GM12864 (cell line): ENCODE results near the gene GNA14.

Experiments
- DNase-seq: peaks from one replicate; pipeline ENCODE4 v3.0.0-alpha.2; 2011; ENCODE audit warnings: low read depth
- H3K4me3 ChIP-seq: 2 replicates; pipeline ENCODE4 v1.5.1; 2011; ENCODE audit warnings: mild to moderate bottlenecking, low read depth, low read length, control low read depth
- TF ChIP-seq, protein P1 (sequence below): IDR thresholded peaks from 2 replicates; pipeline ENCODE4 v1.5.1; 2011; ENCODE audit warnings: low read depth, mild to moderate bottlenecking, moderate library complexity, low read length, control low read depth, inconsistent platforms; ENCODE audit errors: missing control alignments

The GNA14 gene

DNA sequence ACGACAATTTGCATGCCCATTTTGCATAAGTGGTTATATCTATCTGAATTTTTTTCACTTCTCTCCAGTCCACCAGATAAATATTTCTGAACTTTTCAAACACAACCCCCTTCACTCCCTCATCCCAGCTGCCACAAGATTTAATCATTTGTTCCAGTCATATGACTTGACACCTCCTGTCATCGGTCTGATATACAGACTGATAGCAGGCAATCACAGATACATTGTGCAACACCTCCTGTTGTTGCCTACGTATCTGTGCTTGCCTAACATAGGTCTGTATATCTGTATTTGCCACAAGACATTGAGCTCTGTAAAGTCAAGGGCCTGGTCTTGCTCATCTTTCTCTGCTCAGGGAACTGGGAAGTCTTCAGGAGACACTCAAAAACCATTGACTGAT, 65.6 kb downstream of the GNA14 start:
- H3K4me3 ChIP-seq = no peak overlapping the region
- no peak for DNase-seq
- TF ChIP-seq, protein P1, sequence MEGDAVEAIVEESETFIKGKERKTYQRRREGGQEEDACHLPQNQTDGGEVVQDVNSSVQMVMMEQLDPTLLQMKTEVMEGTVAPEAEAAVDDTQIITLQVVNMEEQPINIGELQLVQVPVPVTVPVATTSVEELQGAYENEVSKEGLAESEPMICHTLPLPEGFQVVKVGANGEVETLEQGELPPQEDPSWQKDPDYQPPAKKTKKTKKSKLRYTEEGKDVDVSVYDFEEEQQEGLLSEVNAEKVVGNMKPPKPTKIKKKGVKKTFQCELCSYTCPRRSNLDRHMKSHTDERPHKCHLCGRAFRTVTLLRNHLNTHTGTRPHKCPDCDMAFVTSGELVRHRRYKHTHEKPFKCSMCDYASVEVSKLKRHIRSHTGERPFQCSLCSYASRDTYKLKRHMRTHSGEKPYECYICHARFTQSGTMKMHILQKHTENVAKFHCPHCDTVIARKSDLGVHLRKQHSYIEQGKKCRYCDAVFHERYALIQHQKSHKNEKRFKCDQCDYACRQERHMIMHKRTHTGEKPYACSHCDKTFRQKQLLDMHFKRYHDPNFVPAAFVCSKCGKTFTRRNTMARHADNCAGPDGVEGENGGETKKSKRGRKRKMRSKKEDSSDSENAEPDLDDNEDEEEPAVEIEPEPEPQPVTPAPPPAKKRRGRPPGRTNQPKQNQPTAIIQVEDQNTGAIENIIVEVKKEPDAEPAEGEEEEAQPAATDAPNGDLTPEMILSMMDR = no peak

DNA sequence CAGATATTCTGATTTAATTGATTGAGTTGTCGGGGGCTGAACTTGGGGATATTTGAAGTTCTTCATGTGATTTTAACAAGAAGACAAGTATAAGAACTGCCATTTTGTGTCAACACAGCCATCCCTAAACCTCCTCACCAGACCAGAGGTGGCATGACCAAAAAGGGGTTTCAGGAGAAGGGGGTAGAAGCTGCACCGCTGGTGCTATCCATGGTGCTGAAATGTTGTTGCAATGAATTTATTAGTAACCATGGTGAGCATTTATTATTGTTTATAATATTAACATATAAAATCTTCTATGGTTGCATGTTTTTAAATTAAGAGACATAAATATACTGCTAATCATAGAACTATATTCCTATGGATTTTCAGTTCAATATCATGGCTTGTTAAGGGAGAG, 72.3 kb downstream of the GNA14 start:
- TF ChIP-seq, protein P1 = no peak
- H3K4me3 ChIP-seq = no peak overlapping the region
- DNase-seq = no peak

DNA sequence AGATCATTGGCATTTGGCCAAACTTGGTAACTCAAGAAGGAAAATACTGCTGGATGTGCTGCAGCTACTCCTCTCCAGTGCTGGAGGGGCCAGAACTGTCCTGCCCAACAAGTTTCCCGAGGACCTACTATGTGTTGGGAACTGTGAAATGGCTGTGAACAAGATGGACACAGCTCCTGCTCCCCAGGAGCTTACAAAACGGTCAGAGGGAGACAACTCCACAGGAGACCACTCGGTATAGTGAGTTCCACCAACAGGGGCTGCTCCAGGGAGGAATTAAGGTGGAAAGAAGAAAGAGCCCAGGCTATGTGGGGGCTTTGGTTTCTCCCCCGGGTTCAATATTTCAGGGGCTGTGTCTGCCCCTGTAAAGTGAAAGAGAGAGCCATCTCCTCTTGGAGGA, 78.8 kb downstream of the GNA14 start:
- TF ChIP-seq, protein P1 = no peak
- no peak for DNase-seq
- no peak overlapping the region for H3K4me3 ChIP-seq

DNA sequence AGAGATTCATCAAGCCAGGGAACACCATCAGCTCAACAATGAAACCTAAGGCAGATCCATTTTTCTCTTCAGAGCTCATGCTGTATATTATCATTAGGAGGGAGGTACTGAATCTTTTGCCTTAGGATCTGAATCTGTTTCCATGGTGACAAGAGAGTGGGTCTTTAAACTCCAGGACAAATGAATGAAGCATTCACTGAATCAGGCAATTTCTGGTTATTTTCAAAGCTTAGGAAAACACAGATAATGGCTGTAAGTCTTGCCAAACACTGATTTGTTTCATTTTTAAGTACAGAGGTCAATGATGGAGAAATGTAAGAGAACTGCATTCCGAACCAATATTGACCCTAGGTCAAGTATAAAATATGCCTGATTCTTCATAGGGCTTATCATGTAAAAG, 84.9 kb downstream of the GNA14 start:
- no peak for DNase-seq

DNA sequence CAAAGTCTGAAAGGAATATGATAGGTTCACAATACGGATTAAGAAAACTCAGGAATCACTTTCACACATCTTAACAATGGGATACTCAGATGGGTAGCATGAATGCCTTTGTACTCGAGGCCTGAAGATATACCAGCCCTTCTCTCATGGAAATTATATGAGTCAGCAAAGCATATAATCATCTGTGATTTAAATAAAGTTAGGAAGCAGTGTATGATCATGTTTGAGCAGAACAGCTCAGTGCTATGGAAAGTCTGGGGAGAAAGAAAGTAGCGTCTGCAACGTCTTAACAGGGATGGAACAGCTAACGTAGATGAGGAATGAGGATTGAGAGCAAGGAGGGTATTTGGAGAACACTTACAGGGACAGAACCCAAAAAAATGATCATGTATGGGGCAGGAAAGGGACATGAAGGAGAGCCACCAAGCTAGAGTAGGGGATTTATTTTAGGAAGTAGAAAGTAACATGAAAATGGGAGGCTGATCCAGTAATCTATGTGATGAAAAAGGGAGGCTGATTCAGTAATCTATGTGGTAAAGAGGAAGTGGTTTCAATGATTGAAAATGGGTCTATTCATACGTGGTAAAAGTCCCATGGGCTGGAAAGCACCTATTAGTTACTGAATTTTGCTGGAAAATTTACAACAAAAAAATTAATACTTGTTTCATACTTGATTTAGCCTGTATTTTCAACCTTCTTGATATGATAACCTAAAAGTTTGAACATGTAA, 85.9 kb downstream of the GNA14 start:
- DNase-seq = no peak
- no peak overlapping the region for H3K4me3 ChIP-seq
- TF ChIP-seq, protein P1 = no peak

More for the DNA sequence above, 84.9 kb downstream of the GNA14 start:
- TF ChIP-seq, protein P1 = no peak
- no peak overlapping the region for H3K4me3 ChIP-seq

DNA sequence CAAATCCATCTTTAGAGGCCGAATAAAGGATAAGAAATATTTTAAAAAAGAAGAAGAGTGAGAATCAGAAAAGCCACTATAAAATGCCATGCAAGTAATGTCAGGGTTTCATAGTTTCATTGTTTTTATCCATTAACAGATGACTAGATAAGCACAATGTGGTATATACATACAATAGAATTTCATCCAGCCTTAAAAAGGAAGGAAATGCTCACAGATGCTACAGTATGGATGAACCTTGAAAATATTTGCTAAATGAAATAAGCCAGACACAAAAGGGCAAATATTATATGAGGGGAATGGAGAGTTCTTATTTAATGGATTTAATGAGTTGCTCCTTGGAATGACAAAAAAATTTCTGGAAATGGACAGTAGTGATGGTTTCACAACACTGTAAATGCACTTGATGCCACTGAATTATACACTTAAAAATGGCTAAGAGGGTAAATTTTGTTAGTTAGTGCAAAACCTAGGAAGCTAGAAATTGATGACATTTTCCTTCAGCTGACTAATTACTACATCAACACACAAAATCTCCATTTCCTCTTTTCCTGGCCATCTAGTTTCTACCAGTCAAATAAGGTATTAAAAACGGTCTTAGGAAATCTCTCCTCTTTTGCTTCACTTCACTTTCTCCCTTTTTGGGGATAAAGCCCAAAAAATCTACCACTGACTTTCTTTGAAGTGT, 86.6 kb downstream of the GNA14 start:
- TF ChIP-seq, protein P1 = no peak
- H3K4me3 ChIP-seq = no peak overlapping the region
- no peak for DNase-seq
